Measurements from ENCODE around the gene GALM.
A peak's percentile ranks its signal among the peaks of the same experiment; 100 is the strongest.

The GALM gene

GRCh38 chr2:38665854-38666555 is at the start of gene GALM (continued):
- no peak for TF ChIP-seq ZNF324 (tag by site-specific recombination; IDR thresholded peaks at IDR 0.05)
- TF ChIP-seq ZNF211 (tag by site-specific recombination; IDR thresholded peaks at IDR 0.05; ENCODE audit: low read depth) = no peak
- TF ChIP-seq ZFP3 (tag by site-specific recombination; IDR thresholded peaks at IDR 0.05; ENCODE audit: low read depth) = no peak
- no peak for TF ChIP-seq MYNN (tag by site-specific recombination; IDR thresholded peaks at IDR 0.05; ENCODE audit: borderline replicate concordance)
- peak; percentile 62 for TF ChIP-seq IKZF3 (tag by site-specific recombination; IDR thresholded peaks at IDR 0.05)
- TF ChIP-seq ZNF10 (tag by site-specific recombination; IDR thresholded peaks at IDR 0.05) = no peak
- 0 out of 2 replicates have a peak, but pooled peaks have one; percentile 16 for TF ChIP-seq ZNF184 (tag by site-specific recombination; IDR thresholded peaks at IDR 0.05)
- TF ChIP-seq ZBTB11 (tag by site-specific recombination; conservative IDR thresholded peaks at IDR 0.05; ENCODE audit: low read depth) = peak; percentile 70
- TF ChIP-seq ZEB2 (tag by site-specific recombination; IDR thresholded peaks at IDR 0.05) = 0 out of 2 replicates have a peak, but pooled peaks have one; percentile 18
- TF ChIP-seq ZBTB20 (tag by site-specific recombination; IDR thresholded peaks at IDR 0.05) = peak; percentile 61; the same call in 1 of the 2 replicates
- TF ChIP-seq ZNF558 (tag by site-specific recombination; IDR thresholded peaks at IDR 0.05) = peak; percentile 27; the same call in 1 of the 2 replicates
- TF ChIP-seq KLF9 (tag by site-specific recombination; IDR thresholded peaks at IDR 0.05; ENCODE audit: low read depth) = peak; percentile 73
- no peak for TF ChIP-seq ZNF623 (tag by site-specific recombination; IDR thresholded peaks at IDR 0.05)
- peak; percentile 76; the same call in 1 of the 2 replicates for TF ChIP-seq ZNF501 (tag by site-specific recombination; IDR thresholded peaks at IDR 0.05)
- peak; percentile 74; the same call in 1 of the 2 replicates for TF ChIP-seq ZNF600 (tag by site-specific recombination; IDR thresholded peaks at IDR 0.05)
- no peak for TF ChIP-seq ZNF670 (tag by site-specific recombination; IDR thresholded peaks at IDR 0.05; ENCODE audit: low read depth)
- no peak for TF ChIP-seq SALL2 (tag by site-specific recombination; IDR thresholded peaks at IDR 0.05; ENCODE audit: borderline replicate concordance)
- 0 out of 2 replicates have a peak, but pooled peaks have one; percentile 15 for TF ChIP-seq ZSCAN18 (tag by site-specific recombination; IDR thresholded peaks at IDR 0.05)
- peak; percentile 2; the same call in 1 of the 2 replicates for TF ChIP-seq ZBTB10 (tag by site-specific recombination; IDR thresholded peaks at IDR 0.05)
- TF ChIP-seq ZNF19 (tag by site-specific recombination; IDR thresholded peaks at IDR 0.05; ENCODE audit: low read depth) = no peak
- no peak for TF ChIP-seq ZNF768 (tag by site-specific recombination; IDR thresholded peaks at IDR 0.05)
- no peak for TF ChIP-seq ZNF837 (tag by site-specific recombination; IDR thresholded peaks at IDR 0.05)
- TF ChIP-seq PRDM4 (tag by site-specific recombination; IDR thresholded peaks at IDR 0.05) = 0 out of 2 replicates have a peak, but pooled peaks have one; percentile 19
- no peak for TF ChIP-seq ZNF426 (tag by site-specific recombination; IDR thresholded peaks at IDR 0.05)
- TF ChIP-seq ZNF398 (tag by site-specific recombination; IDR thresholded peaks at IDR 0.05) = no peak
- TF ChIP-seq ZNF239 (tag by site-specific recombination; IDR thresholded peaks at IDR 0.05) = no peak
- TF ChIP-seq ZNF157 (tag by site-specific recombination; IDR thresholded peaks at IDR 0.05) = no peak
- no peak for TF ChIP-seq ZSCAN23 (tag by site-specific recombination; IDR thresholded peaks at IDR 0.05)
